HCT116 (cell line): Measurements from ENCODE around the gene ZNF318.

Source experiments
- CTCF ChIP-seq, 3 experiments: fragments of 200-600 bp in 1 of 3; sonication (generic) in 1 of 3; IDR thresholded peaks in 2 of 3; conservative IDR thresholded peaks in 1 of 3; 2 replicates each; pipeline ENCODE4 v1.5.1; 2012 to 2017; ENCODE audit warnings: low read depth in 2 of 3, low read length in 2 of 3, antibody characterized with exemption in 1 of 3, borderline replicate concordance in 1 of 3, control low read depth in 1 of 3, mild to moderate bottlenecking in 1 of 3, mixed read lengths in 1 of 3, mixed run types in 1 of 3, moderate library complexity in 1 of 3; ENCODE audit not compliant: insufficient read depth in 1 of 3
- ELF1 ChIP-seq: IDR thresholded peaks from 2 replicates; pipeline ENCODE4 v1.6.1; 2012; ENCODE audit warnings: low read depth, borderline replicate concordance
- EZH2 ChIP-seq: fragments of 200-600 bp; sonication (generic); IDR thresholded peaks from 2 replicates; pipeline ENCODE4 v1.6.1; 2017; ENCODE audit warnings: antibody characterized with exemption, mixed run types
- EZH2phosphoT487 ChIP-seq: fragments of 200-600 bp; IDR thresholded peaks from 2 replicates; pipeline ENCODE4 v1.6.1; 2018; ENCODE audit warnings: antibody characterized with exemption, borderline replicate concordance
- FOSL1 ChIP-seq: IDR thresholded peaks from 2 replicates; pipeline ENCODE4 v1.6.1; 2012; ENCODE audit warnings: low read depth
- JUND ChIP-seq: IDR thresholded peaks from 2 replicates; pipeline ENCODE4 v1.6.1; 2012
- POLR2A ChIP-seq: IDR thresholded peaks from 2 replicates; pipeline ENCODE4 v1.7.0; 2011; ENCODE audit warnings: borderline replicate concordance; ENCODE audit not compliant: insufficient read depth, insufficient read length; ENCODE audit errors: extremely low read depth
- POLR2AphosphoS5 ChIP-seq: IDR thresholded peaks from 2 replicates; pipeline ENCODE4 v1.6.1; 2011; ENCODE audit warnings: mild to moderate bottlenecking, low read depth, low read length, moderate library complexity
- REST ChIP-seq: IDR thresholded peaks from 2 replicates; pipeline ENCODE4 v1.6.1; 2012; ENCODE audit warnings: low read depth
- SIN3A ChIP-seq: IDR thresholded peaks from 2 replicates; pipeline ENCODE4 v1.6.1; 2012; ENCODE audit warnings: low read depth
- SP1 ChIP-seq: IDR thresholded peaks from 2 replicates; pipeline ENCODE4 v1.6.1; 2012; ENCODE audit warnings: low read depth
- SRF ChIP-seq: IDR thresholded peaks from 2 replicates; pipeline ENCODE4 v1.6.1; 2012; ENCODE audit warnings: low read depth
- TF ChIP-seq, protein P1 (sequence below): IDR thresholded peaks from 2 replicates; pipeline ENCODE4 v1.6.1; 2012

GRCh38 chr6:43292763-43293318 is 76.6 kb downstream of the ZNF318 start:
- TF ChIP-seq POLR2AphosphoS5, result no peak
- TF ChIP-seq SRF, result no peak
- TF ChIP-seq CTCF (IDR thresholded peaks at IDR 0.05 in 2 of 3, conservative IDR thresholded peaks at IDR 0.05 in 1 of 3; ENCODE audit: borderline replicate concordance in 1 of 3, insufficient read depth in 1 of 3, low read depth in 2 of 3, low read length in 2 of 3), result no peak
- TF ChIP-seq EZH2phosphoT487, result no peak
- TF ChIP-seq POLR2A, result no peak
- no peak for TF ChIP-seq SIN3A
- TF ChIP-seq, protein P1, sequence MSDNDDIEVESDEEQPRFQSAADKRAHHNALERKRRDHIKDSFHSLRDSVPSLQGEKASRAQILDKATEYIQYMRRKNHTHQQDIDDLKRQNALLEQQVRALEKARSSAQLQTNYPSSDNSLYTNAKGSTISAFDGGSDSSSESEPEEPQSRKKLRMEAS, result no peak
- no peak for TF ChIP-seq EZH2
- no peak for TF ChIP-seq REST
- no peak for TF ChIP-seq FOSL1
- TF ChIP-seq JUND, result no peak
- TF ChIP-seq SP1, result no peak
- TF ChIP-seq ELF1, result no peak
